ENCODE results near the gene TCN2.

The TCN2 gene

GRCh38 chr22:30604723-30605122, 2.3 kb upstream of the TCN2 start:
- no peak for DNase-seq (ENCODE audit: low read depth)
- H3K4me3 ChIP-seq (ENCODE audit: low read length) = no peak overlapping the region
- no peak for TF ChIP-seq CTCF (conservative IDR thresholded peaks at IDR 0.05; ENCODE audit: low read length)

- H3K4me3 ChIP-seq (ENCODE audit: low read length) = no peak overlapping the region
- peak; percentile 73 for TF ChIP-seq CTCF (conservative IDR thresholded peaks at IDR 0.05; ENCODE audit: low read length)
- peak; percentile 39 for DNase-seq (ENCODE audit: low read depth)
Observed at GRCh38 chr22:30605449-30606110, 1.4 kb upstream of the TCN2 start.

DNA sequence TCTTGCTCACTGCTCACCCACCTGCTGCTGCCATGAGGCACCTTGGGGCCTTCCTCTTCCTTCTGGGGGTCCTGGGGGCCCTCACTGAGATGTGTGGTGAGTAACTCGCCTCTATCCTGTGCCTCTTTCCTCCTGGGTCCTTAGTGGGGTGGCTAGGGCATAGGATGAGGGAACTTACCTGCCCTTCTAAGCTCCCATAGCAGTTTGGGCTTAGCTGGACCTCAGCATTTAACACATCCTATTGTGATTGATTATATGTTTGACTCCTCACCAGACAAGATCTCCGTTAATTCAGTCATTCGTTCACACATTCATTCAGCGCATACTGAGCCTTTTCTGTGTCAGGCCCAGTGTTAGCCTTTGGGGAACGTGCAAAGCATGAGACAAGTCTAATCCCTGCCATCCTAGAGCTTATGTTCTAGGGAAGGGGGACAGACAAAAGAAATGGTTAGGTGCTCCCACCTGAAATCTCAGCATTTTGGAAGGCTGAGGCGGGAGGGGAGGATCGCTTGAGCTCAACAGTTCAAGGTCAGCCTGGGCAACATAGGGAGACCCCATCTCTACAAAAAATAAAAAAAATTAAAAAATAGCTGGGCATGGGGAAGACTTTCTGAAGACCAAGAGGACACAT, 441 bp downstream of the TCN2 start:
- no peak for TF ChIP-seq CTCF (conservative IDR thresholded peaks at IDR 0.05; ENCODE audit: low read length)
- H3K4me3 ChIP-seq (ENCODE audit: low read length) = peak overlapping the region; percentile 67
- no peak for DNase-seq (ENCODE audit: low read depth)

- H3K4me3 ChIP-seq (ENCODE audit: low read length) = no peak overlapping the region
- no peak for TF ChIP-seq CTCF (conservative IDR thresholded peaks at IDR 0.05; ENCODE audit: low read length)
- DNase-seq (ENCODE audit: low read depth) = no peak
Observed at GRCh38 chr22:30607939-30608338, 965 bp downstream of the TCN2 start.

- H3K4me3 ChIP-seq (ENCODE audit: low read length) = no peak overlapping the region
- peak; percentile 77 for DNase-seq (ENCODE audit: low read depth)
- no peak for TF ChIP-seq CTCF (conservative IDR thresholded peaks at IDR 0.05; ENCODE audit: low read length)
Observed at GRCh38 chr22:30609260-30610185, 2.5 kb downstream of the TCN2 start.

DNA sequence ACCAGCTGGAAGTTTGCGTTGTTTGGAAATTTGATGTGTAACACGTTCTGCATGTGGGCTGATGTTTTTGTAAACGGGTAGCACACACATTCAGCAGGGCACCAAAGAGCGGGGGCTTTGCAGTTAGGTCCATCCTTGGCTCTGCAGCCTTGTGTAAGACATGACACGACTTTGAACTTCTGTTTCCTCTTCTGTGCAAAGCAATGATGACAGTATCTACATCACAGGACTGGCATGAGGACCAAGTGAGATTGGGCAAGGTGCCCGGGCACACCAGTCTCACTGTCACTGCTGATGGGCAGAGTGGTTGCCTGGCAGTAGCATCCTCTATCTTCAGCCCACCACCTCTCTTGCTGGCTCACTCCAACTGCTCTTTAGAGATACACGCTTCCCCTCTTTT, 3.3 kb downstream of the TCN2 start:
- no peak for TF ChIP-seq CTCF (conservative IDR thresholded peaks at IDR 0.05; ENCODE audit: low read length)
- no peak overlapping the region for H3K4me3 ChIP-seq (ENCODE audit: low read length)
- DNase-seq (ENCODE audit: low read depth) = no peak
